Left forelimb (tissue), 1 donor: ENCODE data around the gene CCIN.

ENCODE experiments used
- DNase-seq: peaks from one replicate; pipeline ENCODE4 v3.0.0-alpha.2; 2018; ENCODE audit warnings: low spot score

Gene CCIN

DNA sequence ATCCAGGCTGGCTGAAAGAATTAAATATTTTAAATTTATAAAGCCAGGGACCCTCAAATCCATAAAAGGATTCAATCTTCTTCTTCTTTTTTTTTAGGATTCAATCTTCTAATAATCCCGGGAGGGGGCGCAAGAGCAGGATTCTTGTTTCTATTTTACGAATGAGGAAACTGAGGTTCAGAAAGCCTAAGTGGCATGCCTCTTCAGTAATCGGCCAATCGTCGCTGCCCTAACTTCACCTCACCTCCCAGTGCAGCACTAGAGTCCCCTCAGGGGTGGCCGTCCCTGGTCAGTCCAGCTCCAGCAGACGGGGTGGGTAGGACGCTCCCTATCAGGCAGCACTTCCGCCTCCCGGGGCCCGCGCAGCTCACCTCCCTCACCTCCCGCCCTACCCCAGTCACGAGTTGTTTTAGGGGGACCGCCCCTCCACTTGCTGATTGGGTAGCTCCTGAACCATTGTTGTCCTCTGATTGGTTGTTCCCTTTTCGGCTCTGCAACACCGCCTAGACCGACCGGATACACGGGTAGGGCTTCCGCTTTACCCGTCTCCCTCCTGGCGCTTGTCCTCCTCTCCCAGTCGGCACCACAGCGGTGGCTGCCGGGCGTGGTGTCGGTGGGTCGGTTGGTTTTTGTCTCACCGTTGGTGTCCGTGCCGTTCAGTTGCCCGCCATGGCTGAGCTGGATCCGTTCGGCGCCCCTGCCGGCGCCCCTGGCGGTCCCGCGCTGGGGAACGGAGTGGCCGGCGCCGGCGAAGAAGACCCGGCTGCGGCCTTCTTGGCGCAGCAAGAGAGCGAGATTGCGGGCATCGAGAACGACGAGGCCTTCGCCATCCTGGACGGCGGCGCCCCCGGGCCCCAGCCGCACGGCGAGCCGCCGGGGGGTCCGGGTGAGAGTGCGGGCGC, 21.5 kb downstream of the CCIN start, which contains the start of gene CLTA:
Gene CLTA, plus strand, starts transcription at position 534 of the 902 bp plus-strand sequence. Its CDS starts 136 bp downstream, at position 670.
- DNase-seq: peak; percentile 96

- no peak for DNase-seq
Observed at GRCh38 chr9:36191290-36191645, 22.1 kb downstream of the CCIN start.

- no peak for DNase-seq
Observed at GRCh38 chr9:36191686-36192085, 22.5 kb downstream of the CCIN start.

DNA sequence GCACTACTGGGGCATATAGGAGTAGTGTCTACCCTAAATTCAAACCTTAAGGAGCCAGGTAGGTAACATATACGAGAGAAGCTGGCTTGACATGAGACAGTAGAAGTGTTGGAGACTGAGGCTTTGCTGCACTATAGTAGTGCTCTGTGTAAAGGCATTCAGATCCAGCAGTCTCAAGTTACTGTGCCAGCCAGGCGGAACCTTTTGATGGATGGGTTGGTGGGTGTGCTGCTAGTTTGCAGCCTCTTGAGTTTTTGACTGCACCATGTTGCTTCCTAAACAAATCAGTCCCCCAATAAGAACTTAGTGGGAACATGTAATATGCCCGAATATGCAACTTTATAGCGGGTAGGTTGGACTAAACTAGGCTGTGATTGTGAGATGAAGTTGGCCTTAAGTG, 23.0 kb downstream of the CCIN start:
- DNase-seq: no peak

- DNase-seq: no peak
Observed at GRCh38 chr9:36193023-36193422, 23.8 kb downstream of the CCIN start.

DNA sequence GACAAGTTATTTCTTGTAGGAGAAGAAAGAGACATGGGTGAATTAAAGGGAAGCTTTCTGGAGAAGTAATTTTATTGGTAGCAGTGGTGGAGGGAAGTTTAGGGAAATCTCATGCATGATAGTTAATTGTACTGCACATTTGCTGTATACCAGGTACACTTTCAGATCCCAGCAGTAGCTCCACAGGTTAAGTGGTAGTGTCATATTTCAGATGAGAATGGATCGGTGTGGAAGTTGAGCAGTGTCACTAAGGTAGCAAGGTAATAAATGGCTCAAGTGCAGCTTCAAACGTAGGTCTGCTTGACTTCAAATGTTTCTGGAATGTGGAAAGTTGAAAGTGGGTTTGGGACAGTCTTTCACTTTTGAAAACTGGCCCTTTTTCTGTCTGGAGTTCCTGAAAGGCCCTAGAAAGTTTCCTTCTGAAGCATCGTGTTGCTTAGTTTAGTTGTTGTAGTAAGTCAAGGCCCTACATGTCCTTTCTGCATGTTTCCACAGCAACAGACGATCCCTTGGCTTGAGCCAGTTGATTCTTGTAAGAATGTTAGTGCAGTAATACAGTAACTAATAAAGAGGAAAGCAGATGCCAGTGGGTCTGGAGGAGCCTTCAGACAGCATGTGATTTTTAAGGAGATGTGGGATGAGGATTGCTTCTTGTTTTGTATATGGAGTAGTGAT, 25.3 kb downstream of the CCIN start:
- DNase-seq: no peak

DNA sequence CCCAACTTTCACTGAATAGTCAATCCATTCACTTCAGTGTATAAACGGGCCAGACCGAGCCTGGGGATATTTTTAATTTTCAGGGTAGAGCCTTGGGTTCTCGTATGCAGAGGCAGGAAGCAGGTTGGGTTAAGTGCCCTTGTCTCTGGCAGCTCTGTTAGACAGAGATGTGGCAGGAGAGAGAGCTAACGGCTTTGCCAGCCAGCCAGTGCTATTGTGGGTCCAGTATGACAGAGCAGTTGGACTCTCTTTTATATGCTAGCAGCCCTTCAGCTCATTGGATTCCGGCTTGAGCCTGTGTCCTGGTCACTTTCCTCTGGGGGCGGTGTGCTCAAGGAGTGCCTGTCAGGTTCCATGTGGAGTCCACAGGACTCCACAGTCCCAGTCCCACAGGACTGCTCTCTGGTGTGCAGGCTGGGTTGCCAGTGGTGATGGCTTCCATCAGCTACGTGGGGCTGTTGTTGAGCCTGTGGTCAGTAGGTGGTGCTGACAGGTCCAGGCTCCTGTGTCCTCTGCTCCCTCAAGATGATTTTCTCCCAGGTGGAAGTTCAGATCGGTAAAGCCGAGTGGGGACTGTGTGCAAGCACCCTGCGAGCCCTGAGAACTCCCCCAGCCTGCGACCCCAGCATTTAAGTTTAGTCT, 35.8 kb downstream of the CCIN start:
- DNase-seq: no peak

GRCh38 chr9:36207016-36207415, 37.8 kb downstream of the CCIN start:
- no peak for DNase-seq

GRCh38 chr9:36207546-36208012, 38.4 kb downstream of the CCIN start:
- no peak for DNase-seq

DNA sequence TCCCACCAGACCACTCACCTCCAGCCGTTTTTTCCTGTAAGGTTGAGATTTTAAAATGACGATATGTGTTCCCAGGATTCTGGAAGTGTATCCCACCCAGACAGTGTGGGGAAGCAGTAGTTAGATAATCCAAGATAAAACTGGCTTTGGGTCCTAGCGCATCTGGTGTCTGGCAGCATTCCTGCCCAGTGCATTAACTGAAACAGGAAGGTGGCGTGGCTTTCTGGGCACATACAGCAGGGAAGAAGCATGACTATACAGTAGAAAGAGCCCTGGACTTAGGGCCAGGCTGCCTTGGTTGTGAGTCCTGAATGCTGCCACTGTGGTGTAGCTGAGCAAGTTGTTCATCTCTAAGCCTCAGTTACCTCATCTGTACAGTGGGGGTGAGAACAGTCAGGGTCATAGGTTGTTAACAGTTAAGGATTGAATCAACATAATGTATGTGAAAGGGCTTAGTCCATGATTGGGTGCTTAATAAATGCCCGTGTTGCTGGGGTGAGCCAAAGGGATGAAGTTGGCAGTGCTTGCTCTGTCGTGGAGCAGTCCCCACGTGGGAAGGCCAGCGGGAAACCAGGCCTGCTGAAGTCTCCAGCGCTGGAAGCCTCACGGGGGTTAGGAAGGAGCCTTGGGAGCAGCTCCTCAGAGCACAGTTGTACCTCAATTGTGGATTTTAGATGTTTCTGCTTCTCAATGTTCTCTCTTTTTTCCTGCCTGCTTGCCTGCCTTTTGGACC, 39.5 kb downstream of the CCIN start:
- DNase-seq: no peak

DNA sequence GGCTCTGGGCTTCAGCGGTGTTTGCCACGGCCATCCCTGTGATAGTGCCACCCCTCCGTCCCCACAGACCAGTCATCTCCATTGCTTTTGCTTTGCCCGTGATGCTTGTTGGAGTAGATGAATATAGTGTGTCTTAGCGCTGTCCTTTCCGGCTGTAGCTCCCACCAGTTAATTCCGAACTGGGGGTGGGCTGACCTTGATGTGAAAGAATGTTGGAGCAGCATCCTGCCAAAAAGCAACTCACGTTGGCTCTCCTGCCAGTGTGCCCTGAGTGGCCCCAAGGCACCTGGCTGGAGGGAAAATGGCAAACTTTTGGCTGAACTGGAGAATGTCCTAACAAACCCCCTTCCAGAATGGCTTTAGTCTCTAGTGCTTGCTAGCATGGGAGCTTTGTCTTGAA, 41.5 kb downstream of the CCIN start:
- no peak for DNase-seq

- DNase-seq: no peak
Observed at GRCh38 chr9:36211510-36211909, 42.3 kb downstream of the CCIN start.

DNA sequence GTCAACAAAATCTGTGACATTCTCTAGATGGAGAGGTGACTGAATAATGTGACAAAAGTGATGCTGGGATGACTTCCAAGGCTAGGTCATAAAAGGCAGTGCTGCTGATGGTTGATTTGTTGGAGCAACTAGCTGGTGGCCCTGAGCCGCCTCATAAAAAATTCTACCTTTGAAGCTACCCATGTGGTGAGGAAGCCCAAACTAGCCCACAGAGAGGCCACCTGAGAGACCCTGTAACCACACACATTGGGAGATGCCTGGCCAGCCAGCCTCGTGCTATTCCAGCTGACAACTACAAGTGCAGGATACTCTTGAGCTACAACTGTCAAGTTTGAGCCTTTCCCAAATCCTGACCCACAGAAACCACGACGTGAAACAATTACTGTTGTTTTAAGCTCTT, 44.2 kb downstream of the CCIN start:
- DNase-seq: no peak

DNA sequence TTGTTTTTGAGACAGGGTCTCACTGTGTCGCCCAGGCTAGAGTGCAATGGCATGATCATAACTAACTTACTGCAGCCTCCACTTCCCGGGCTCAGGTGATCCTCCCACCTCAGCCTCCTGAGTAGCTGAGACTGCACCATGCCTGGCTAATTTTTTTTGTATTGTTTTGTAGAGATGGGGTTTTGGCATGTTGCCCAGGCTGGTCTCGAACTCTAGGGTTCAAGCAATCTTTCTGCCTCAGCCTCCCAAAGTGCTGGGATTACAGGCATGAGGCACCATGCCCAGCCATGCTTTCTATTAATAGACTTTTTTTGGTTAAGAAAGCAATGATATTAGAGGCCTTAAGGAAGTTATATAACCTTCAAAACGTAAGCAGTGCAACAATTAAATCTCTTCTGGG, 44.8 kb downstream of the CCIN start:
- DNase-seq: no peak

GRCh38 chr9:36214571-36214970, 45.4 kb downstream of the CCIN start:
- DNase-seq: no peak

GRCh38 chr9:36217256-36217968, 48.2 kb downstream of the CCIN start:
- DNase-seq: no peak

- no peak for DNase-seq
Observed at GRCh38 chr9:36218011-36218410, 48.8 kb downstream of the CCIN start.

GRCh38 chr9:36218411-36218901, 49.3 kb downstream of the CCIN start:
- DNase-seq: no peak
